Esophagus muscularis mucosa (tissue), 4 donors: ENCODE data around the gene TMEM109.

Experiments used
- CTCF ChIP-seq, 3 experiments: fragments of 200-600 bp in 2 of 3; fragments of 450-650 bp in 1 of 3; sonication (generic) in 2 of 3; IDR thresholded peaks; one replicate each; pipeline ENCODE4 v1.5.1; 2017 to 2019; ENCODE audit warnings: antibody characterized with exemption in 3 of 3, mild to moderate bottlenecking in 2 of 3, moderate library complexity in 1 of 3
- EP300 ChIP-seq: sonication (generic); formaldehyde crosslinking; IDR thresholded peaks from one replicate; pipeline ENCODE4 v1.6.1; 2017; ENCODE audit warnings: antibody characterized with exemption
- POLR2AphosphoS5 ChIP-seq, 2 donors: sonication (generic); formaldehyde crosslinking; IDR thresholded peaks; one replicate each; pipeline ENCODE4 v1.6.1; 2017; ENCODE audit warnings: antibody characterized with exemption in 2 of 2

- TF ChIP-seq CTCF (IDR thresholded peaks at IDR 0.05) (no peak), EP300 (no peak), POLR2AphosphoS5 (IDR thresholded peaks at IDR 0.05) (peak; percentile 29 to 48)
Observed at GRCh38 chr11:60951904-60952741, 38.2 kb downstream of the TMEM109 start, which contains the start of gene SLC15A3.
